ENCODE data around the gene TFG.
A peak's percentile ranks its signal among the peaks of the same experiment; 100 is the strongest.
"Not testable (repeated sequence)": the region's sequence is repeated elsewhere in the genome, so short reads cannot be mapped to it uniquely, and the experiment has no call there.

Gene TFG

DNA sequence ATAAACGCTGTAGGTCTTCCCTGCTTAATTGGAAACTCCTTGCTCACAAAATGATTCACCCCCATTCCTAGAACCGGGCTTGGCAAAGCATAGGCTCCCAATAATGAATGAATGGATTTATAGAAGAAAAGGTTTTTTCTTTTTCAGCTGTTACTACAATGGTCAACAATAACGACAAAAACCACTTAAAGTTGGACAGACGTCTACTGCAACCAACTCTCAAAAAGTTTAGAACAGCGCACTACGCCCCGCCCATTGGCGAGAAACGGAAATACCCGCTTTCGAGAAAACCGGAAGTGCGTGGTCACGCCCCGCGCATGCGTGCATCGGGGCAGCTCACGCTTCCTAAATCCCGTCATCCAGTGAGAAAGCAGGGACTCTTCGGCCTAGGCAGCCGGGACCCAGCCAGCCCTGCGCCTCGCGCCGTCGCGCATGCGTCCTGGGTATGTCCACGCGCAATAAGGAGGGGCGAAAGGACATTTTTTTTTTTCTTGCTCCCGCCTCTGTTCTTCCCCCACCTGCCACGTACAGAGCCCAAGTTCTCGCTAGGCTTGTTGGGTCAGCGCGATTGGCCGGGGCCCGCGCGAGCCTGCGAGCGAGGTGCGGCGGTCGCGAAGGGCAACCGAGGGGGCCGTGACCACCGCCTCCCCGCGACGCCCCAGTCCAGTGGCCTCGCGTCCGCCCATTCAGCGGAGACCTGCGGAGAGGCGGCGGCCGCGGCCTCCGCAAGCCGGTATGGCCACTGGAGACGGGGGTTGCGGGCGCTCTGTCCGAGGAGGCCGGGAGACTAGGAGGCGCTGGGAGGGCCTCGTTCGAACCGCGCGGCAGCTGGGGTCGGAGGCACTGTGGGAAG is at the start of gene TFG:
TSS of gene TFG (plus strand) at position 506 of the 853 bp plus-strand sequence. CDS start 4,192 bp downstream, outside the sequence.
- Histone ChIP-seq H3K4me1 (ENCODE audit: control insufficient read depth, low read length) (peaks cover 18% of the 10 kb centered on the region), H3K27me3 (ENCODE audit: control insufficient read depth, low read length) (no peaks in the 10 kb centered on the region), H3K4me2 (ENCODE audit: low read length) (peak within 1 kb of the TSS; percentile 96), H3K9me2 (replicated peaks; ENCODE audit: control insufficient read depth, low read length) (no peaks in the 10 kb centered on the region), H3K36me3 (ENCODE audit: control insufficient read depth, low read length) (peaks cover 31% of the 10 kb centered on the region), H3K4me3 (ENCODE audit: low read length) (peak within 1 kb of the TSS; percentile 89), H3K9me3 (ENCODE audit: control insufficient read depth, insufficient read depth, low read length) (peaks cover 4% of the 10 kb centered on the region; the same call in 1 of the 2 replicates), H3K79me2 (ENCODE audit: control insufficient read depth, low read length) (peaks cover 49% of the 10 kb centered on the region), H4K20me1 (ENCODE audit: control insufficient read depth, insufficient read depth, low read depth, low read length) (peaks cover 8% of the 10 kb centered on the region; the same call in 1 of the 2 replicates), H3K27ac (ENCODE audit: low read depth, low read length) (peak within 1 kb of the TSS; percentile 61), H3F3A (ENCODE audit: control insufficient read depth, insufficient read depth) (0 out of 2 replicates have a peak, but pooled peaks cover 5% of the 10 kb centered on the region)
- TF ChIP-seq, protein P1, sequence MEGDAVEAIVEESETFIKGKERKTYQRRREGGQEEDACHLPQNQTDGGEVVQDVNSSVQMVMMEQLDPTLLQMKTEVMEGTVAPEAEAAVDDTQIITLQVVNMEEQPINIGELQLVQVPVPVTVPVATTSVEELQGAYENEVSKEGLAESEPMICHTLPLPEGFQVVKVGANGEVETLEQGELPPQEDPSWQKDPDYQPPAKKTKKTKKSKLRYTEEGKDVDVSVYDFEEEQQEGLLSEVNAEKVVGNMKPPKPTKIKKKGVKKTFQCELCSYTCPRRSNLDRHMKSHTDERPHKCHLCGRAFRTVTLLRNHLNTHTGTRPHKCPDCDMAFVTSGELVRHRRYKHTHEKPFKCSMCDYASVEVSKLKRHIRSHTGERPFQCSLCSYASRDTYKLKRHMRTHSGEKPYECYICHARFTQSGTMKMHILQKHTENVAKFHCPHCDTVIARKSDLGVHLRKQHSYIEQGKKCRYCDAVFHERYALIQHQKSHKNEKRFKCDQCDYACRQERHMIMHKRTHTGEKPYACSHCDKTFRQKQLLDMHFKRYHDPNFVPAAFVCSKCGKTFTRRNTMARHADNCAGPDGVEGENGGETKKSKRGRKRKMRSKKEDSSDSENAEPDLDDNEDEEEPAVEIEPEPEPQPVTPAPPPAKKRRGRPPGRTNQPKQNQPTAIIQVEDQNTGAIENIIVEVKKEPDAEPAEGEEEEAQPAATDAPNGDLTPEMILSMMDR (IDR thresholded peaks at IDR 0.05; ENCODE audit: low read depth, low read length, poor library complexity, severe bottlenecking): no peak
- TF ChIP-seq EZH2phosphoT487 (IDR thresholded peaks at IDR 0.05; ENCODE audit: borderline replicate concordance, low read length): no peak

DNA sequence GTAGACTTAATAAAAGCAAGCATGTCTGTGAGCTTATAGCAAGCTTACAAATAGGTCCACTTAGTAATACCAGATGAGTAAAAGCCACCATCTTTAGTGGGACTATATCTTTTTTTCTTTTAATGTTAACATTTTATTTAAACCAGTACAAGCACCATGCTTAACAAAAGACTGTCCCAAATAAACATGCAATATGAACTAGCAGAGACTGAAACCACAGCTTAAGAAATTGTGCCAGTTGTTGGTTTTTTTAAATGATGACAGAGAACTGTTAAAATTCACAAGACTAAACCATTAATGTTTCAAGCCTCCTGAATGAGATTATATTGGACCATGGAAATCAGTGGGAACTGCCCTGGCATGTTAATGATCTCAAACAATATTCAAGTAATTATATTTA is 48.0 kb upstream of the TFG start:
- H3K4me3 ChIP-seq (ENCODE audit: low read length); H3K4me2 ChIP-seq (ENCODE audit: low read length); H4K20me1 ChIP-seq (ENCODE audit: control insufficient read depth, insufficient read depth, low read depth, low read length); H3K79me2 ChIP-seq (ENCODE audit: control insufficient read depth, low read length); H3F3A ChIP-seq (ENCODE audit: control insufficient read depth, insufficient read depth); H3K4me1 ChIP-seq (ENCODE audit: control insufficient read depth, low read length); H3K27ac ChIP-seq (ENCODE audit: low read depth, low read length); H3K36me3 ChIP-seq (ENCODE audit: control insufficient read depth, low read length); H3K27me3 ChIP-seq (ENCODE audit: control insufficient read depth, low read length); H3K9me2 ChIP-seq (replicated peaks; ENCODE audit: control insufficient read depth, low read length); H3K9me3 ChIP-seq (ENCODE audit: control insufficient read depth, insufficient read depth, low read length): not testable (repeated sequence)

DNA sequence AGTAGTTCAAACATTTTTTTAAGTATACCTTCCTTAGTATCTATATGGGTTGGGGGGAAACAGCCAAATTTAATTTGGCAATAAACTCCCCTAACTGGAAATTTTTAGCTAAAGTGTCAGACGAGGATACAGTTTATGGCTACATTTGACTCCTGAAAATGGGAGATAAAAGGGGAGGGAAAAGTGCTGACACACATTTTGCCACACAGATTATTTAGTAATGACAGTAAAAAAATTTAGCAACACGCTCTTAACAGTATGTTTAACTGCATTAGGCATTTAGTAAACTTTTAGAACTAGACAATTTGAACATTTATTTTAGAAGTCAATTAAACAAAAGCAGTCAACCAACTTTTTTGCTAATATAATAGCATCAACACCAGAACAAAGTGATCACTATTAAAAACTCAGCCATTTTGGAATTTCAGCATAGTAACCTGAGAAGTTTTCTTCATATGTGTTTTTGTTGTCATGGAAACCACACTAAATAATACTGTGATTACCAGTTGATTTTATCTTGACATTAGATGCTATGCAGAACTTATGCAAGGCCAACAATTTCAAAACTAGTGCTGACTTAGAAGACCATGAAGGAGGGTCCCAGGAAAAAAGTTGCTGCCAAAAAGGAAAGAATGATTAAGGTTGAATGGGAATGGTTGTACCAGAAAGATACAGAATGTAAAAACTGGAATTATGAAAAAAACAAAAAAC is 47.0 kb upstream of the TFG start:
- H3K79me2 ChIP-seq (ENCODE audit: control insufficient read depth, low read length): no peaks in the 10 kb centered on the region
- no peaks in the 10 kb centered on the region for H3F3A ChIP-seq (ENCODE audit: control insufficient read depth, insufficient read depth)
- H3K27ac ChIP-seq (ENCODE audit: low read depth, low read length): no peak overlapping the region
- no peaks in the 10 kb centered on the region for H3K9me2 ChIP-seq (replicated peaks; ENCODE audit: control insufficient read depth, low read length)
- H3K4me2 ChIP-seq (ENCODE audit: low read length): no peak overlapping the region
- H3K4me3 ChIP-seq (ENCODE audit: low read length): no peak overlapping the region
- H3K4me1 ChIP-seq (ENCODE audit: control insufficient read depth, low read length): no peaks in the 10 kb centered on the region
- H4K20me1 ChIP-seq (ENCODE audit: control insufficient read depth, insufficient read depth, low read depth, low read length): no peaks in the 10 kb centered on the region
- no peaks in the 10 kb centered on the region for H3K9me3 ChIP-seq (ENCODE audit: control insufficient read depth, insufficient read depth, low read length)
- TF ChIP-seq, protein P1 (IDR thresholded peaks at IDR 0.05; ENCODE audit: low read depth, low read length, poor library complexity, severe bottlenecking): no peak
- no peak for TF ChIP-seq EZH2phosphoT487 (IDR thresholded peaks at IDR 0.05; ENCODE audit: borderline replicate concordance, low read length)
- no peaks in the 10 kb centered on the region for H3K27me3 ChIP-seq (ENCODE audit: control insufficient read depth, low read length)
- no peaks in the 10 kb centered on the region for H3K36me3 ChIP-seq (ENCODE audit: control insufficient read depth, low read length)

DNA sequence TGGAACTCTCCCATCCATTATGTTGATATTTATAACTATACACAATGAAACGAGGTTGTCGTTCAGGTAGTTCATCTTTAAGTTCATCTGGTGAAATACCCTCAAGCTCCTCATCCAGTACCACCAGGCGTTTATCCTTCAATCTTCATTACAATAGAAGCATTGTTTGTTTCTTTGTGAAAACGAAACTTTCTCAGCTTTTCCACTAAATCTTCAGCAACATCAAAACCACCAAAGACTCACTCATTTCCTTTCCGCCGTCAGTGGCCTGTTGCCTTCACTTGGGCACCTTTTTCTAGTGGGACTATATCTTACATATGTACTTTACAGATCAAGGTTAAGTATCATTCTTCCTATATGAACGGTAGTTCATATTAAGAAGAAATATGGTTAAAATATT is 44.1 kb upstream of the TFG start:
- H3K4me2 ChIP-seq (ENCODE audit: low read length): no peak overlapping the region
- H3K4me1 ChIP-seq (ENCODE audit: control insufficient read depth, low read length): no peaks in the 10 kb centered on the region
- no peaks in the 10 kb centered on the region for H3K79me2 ChIP-seq (ENCODE audit: control insufficient read depth, low read length)
- no peaks in the 10 kb centered on the region for H3K9me3 ChIP-seq (ENCODE audit: control insufficient read depth, insufficient read depth, low read length)
- H3K9me2 ChIP-seq (replicated peaks; ENCODE audit: control insufficient read depth, low read length): no peaks in the 10 kb centered on the region
- H3K4me3 ChIP-seq (ENCODE audit: low read length): no peak overlapping the region
- H3K36me3 ChIP-seq (ENCODE audit: control insufficient read depth, low read length): no peaks in the 10 kb centered on the region
- no peaks in the 10 kb centered on the region for H4K20me1 ChIP-seq (ENCODE audit: control insufficient read depth, insufficient read depth, low read depth, low read length)
- no peaks in the 10 kb centered on the region for H3K27me3 ChIP-seq (ENCODE audit: control insufficient read depth, low read length)
- no peaks in the 10 kb centered on the region for H3F3A ChIP-seq (ENCODE audit: control insufficient read depth, insufficient read depth)
- H3K27ac ChIP-seq (ENCODE audit: low read depth, low read length): no peak overlapping the region
- TF ChIP-seq, protein P1 (IDR thresholded peaks at IDR 0.05; ENCODE audit: low read depth, low read length, poor library complexity, severe bottlenecking): no peak
- no peak for TF ChIP-seq EZH2phosphoT487 (IDR thresholded peaks at IDR 0.05; ENCODE audit: borderline replicate concordance, low read length)

DNA sequence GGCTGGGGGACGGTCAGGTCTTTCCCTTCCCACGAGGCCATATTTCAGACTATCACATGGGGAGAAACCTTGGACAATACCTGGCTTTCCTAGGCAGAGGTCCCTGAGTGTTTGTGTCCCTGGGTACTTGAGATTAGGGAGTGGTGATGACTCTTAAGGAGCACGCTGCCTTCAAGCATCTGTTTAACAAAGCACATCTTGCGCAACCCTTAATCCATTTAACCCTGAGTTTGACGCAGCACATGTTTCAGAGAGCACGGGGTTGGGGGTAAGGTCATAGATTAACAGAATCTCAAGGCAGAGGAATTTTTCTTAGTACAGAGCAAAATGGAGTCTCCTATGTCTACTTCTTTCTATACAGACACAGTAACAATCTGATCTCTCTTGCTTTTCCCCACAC is 42.6 kb upstream of the TFG start:
- not testable (repeated sequence) for H3F3A ChIP-seq (ENCODE audit: control insufficient read depth, insufficient read depth)

More for the DNA sequence above, 42.6 kb upstream of the TFG start:
- not testable (repeated sequence) for H3K36me3 ChIP-seq (ENCODE audit: control insufficient read depth, low read length); H3K9me3 ChIP-seq (ENCODE audit: control insufficient read depth, insufficient read depth, low read length); H3K4me1 ChIP-seq (ENCODE audit: control insufficient read depth, low read length); H3K4me3 ChIP-seq (ENCODE audit: low read length); H3K79me2 ChIP-seq (ENCODE audit: control insufficient read depth, low read length); H4K20me1 ChIP-seq (ENCODE audit: control insufficient read depth, insufficient read depth, low read depth, low read length); H3K9me2 ChIP-seq (replicated peaks; ENCODE audit: control insufficient read depth, low read length); H3K27me3 ChIP-seq (ENCODE audit: control insufficient read depth, low read length); H3K27ac ChIP-seq (ENCODE audit: low read depth, low read length); H3K4me2 ChIP-seq (ENCODE audit: low read length)

All from DOHH2 (cell line).